CD4-positive, CD25-positive, alpha-beta regulatory T cell (primary cell): ENCODE results near the gene WASF3. TPM values are rescaled to one million over a fixed set of nuclear protein-coding genes. Genes with fewer than 3 reads are reported as not detected.

Source experiments
- ATAC-seq, 2 donors: fragments of 150-1000 bp; cut with Tn5 transposase; one replicate each; pipeline ENCODE4 v1.10.0; 2021; ENCODE audit warnings: low read depth in 2 of 2, moderate number of reproducible peaks in 2 of 2, moderate library complexity in 1 of 2
- DNase-seq, 3 donors: peaks; one replicate each; pipeline versions ENCODE4 v3.0.0 to v3.0.0-alpha.2; 2012 to 2022; ENCODE audit warnings: mixed read lengths in 1 of 3
- H3K27ac ChIP-seq: one replicate; pipeline ENCODE4 v1.7.0; 2013; ENCODE audit warnings: mild to moderate bottlenecking, low read length; ENCODE audit not compliant: insufficient read depth, poor library complexity, severe bottlenecking
- H3K27me3 ChIP-seq: one replicate; pipeline ENCODE4 v1.7.0; 2013; ENCODE audit warnings: low read length; ENCODE audit not compliant: control insufficient read depth, insufficient read depth
- H3K36me3 ChIP-seq: one replicate; pipeline ENCODE4 v1.7.0; 2013; ENCODE audit warnings: mild to moderate bottlenecking, low read length, moderate library complexity; ENCODE audit not compliant: control insufficient read depth, insufficient read depth
- H3K4me1 ChIP-seq: 2 replicates; pipeline ENCODE4 v1.7.0; 2013; ENCODE audit warnings: mild to moderate bottlenecking, low read length; ENCODE audit not compliant: insufficient read depth, control insufficient read depth, poor library complexity, severe bottlenecking
- H3K4me3 ChIP-seq: one replicate; pipeline ENCODE4 v1.7.0; 2013; ENCODE audit warnings: low read depth, mild to moderate bottlenecking, low read length, moderate library complexity
- H3K9me3 ChIP-seq, 2 experiments: 1 replicate in 1 of 2; 2 replicates in 1 of 2; pipeline ENCODE4 v1.7.0; 2013; ENCODE audit warnings: low read length in 2 of 2, mild to moderate bottlenecking in 1 of 2, moderate library complexity in 1 of 2; ENCODE audit not compliant: control insufficient read depth in 2 of 2
- H3K27ac Mint-ChIP-seq, 3 donors: one replicate each; pipeline ENCODE4 v1.8.0; 2020 to 2022; ENCODE audit warnings: mild to moderate bottlenecking in 3 of 3, mixed read lengths in 3 of 3, moderate library complexity in 2 of 3
- H3K27me3 Mint-ChIP-seq: one replicate; pipeline ENCODE4 v1.8.0; 2022; ENCODE audit warnings: mild to moderate bottlenecking, mixed read lengths
- H3K36me3 Mint-ChIP-seq: one replicate; pipeline ENCODE4 v1.8.0; 2020; ENCODE audit warnings: mixed read lengths
- H3K4me1 Mint-ChIP-seq, 4 donors: one replicate each; pipeline ENCODE4 v1.8.0; 2020 to 2022; ENCODE audit warnings: mixed read lengths in 4 of 4, mild to moderate bottlenecking in 1 of 4
- H3K4me3 Mint-ChIP-seq, 4 donors: one replicate each; pipeline ENCODE4 v1.8.0; 2020 to 2022; ENCODE audit warnings: mild to moderate bottlenecking in 4 of 4, mixed read lengths in 4 of 4, moderate library complexity in 3 of 4
- H3K9me3 Mint-ChIP-seq, 7 donors: one replicate each; pipeline ENCODE4 v1.8.0; 2020 to 2022; ENCODE audit warnings: mixed read lengths in 7 of 7, mild to moderate bottlenecking in 3 of 7, moderate library complexity in 2 of 7
- polyA plus RNA-seq, 4 donors: library from polyadenylated mRNA; unstranded; fragments of 300-500 nt; fragmentation: Illumina TruSeq; gene quantifications; one replicate each; pipeline ENCODE4 v1.2.3, GENCODE V29; 2021
- total RNA-seq: library from RNA; stranded (reverse); gene quantifications from one replicate; pipeline ENCODE4 v1.2.3, GENCODE V29; 2022

Gene WASF3
- total and polyA plus RNA-seq, 5 donors from 2014 or later, result 0.49 TPM; not detected in 4

DNA sequence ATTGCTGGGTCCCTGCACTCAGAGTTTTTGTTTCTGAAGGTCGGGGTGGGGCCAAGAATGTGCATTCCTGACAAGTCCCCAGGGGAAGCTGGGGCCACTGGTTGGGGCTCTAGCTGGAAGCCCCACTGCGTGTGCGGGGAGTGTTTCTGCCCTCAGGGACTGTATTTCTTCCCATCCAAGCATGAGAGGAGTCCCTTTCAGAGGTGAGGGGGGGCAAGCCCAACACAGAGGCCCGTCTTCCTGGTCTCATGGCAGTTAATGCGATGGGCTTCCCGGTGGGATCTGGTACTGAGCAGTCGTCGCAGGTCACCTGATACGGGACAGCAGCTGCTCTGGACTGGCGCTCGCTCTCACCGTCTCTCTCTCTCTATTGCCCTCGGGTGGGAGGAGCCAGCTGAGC, 152.7 kb downstream of the WASF3 start:
- no peak for ATAC-seq
- Histone ChIP-seq H3K4me3 (no peak overlapping the region), H3K9me3 (no peaks in the 10 kb centered on the region), H3K4me1 (no peaks in the 10 kb centered on the region), H3K27ac (no peak overlapping the region), H3K27me3 (no peaks in the 10 kb centered on the region), H3K36me3 (no peaks in the 10 kb centered on the region)
- H3K4me1 Mint-ChIP-seq, result no peaks in the 10 kb centered on the region
- no peak for DNase-seq
- H3K9me3 Mint-ChIP-seq, result peaks cover 0 to 6% (median 1%) of the 10 kb centered on the region in 7 donors
- H3K27ac Mint-ChIP-seq, result no peak overlapping the region
- H3K36me3 Mint-ChIP-seq, result no peaks in the 10 kb centered on the region
- H3K27me3 Mint-ChIP-seq, result peaks cover 8% of the 10 kb centered on the region
- H3K4me3 Mint-ChIP-seq, result no peak overlapping the region

DNA sequence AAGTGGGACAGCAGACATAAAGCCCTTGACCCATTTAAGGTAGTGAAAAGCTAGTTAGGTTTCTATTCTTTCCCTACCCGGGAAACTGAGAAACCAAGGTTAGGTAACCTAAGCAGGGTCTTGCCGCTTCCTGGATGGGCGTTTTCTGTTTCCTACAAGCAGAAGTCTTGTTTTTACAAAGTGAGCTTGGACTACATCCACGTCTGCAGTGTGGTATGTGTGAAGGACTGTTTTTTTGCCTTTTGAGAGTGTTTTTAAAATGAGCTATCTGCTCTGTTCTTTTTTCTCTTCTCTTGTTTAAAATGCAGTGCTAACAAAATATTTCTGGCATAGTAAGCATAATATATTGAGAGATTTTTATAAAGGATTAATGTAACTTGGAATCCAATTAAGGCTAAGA, 153.7 kb downstream of the WASF3 start:
- H3K27me3 ChIP-seq, result no peaks in the 10 kb centered on the region
- H3K4me3 Mint-ChIP-seq, result no peak overlapping the region
- peaks cover 0 to 6% (median 0%) of the 10 kb centered on the region in 7 donors for H3K9me3 Mint-ChIP-seq
- no peaks in the 10 kb centered on the region for H3K4me1 Mint-ChIP-seq
- H3K9me3 ChIP-seq, result no peaks in the 10 kb centered on the region
- H3K27ac ChIP-seq, result no peak overlapping the region
- no peak overlapping the region for H3K4me3 ChIP-seq
- ATAC-seq (no peak), DNase-seq (no peak)
- H3K27me3 Mint-ChIP-seq, result peaks cover 8% of the 10 kb centered on the region
- no peaks in the 10 kb centered on the region for H3K36me3 Mint-ChIP-seq
- H3K36me3 ChIP-seq, result no peaks in the 10 kb centered on the region
- no peak overlapping the region for H3K27ac Mint-ChIP-seq
- H3K4me1 ChIP-seq, result no peaks in the 10 kb centered on the region

DNA sequence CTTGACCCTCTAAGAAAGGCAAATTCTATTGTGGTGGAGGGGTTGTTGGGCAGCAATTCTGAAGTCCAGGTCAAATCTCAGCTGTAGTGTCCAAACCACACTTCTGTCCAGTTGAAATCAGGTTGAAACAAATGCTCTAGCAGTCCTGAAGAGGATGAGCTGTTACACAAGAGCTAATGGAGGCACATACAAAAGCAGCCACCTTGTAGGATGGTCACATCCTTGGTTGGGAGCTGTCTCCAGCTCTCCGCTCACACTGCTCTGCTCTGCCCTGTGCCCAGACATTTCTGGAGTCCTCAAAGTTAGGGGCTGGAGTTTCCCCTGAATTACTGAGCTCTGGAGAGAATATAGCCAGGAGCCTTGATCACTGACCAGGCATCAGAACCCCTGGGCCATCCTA, 155.9 kb downstream of the WASF3 start:
- Histone ChIP-seq H3K9me3 (no peaks in the 10 kb centered on the region), H3K4me3 (no peak overlapping the region), H3K36me3 (no peaks in the 10 kb centered on the region), H3K27me3 (no peaks in the 10 kb centered on the region), H3K27ac (no peak overlapping the region), H3K4me1 (no peaks in the 10 kb centered on the region)
- no peak for ATAC-seq
- no peaks in the 10 kb centered on the region for H3K4me1 Mint-ChIP-seq
- H3K9me3 Mint-ChIP-seq, result peaks cover 0 to 6% (median 1%) of the 10 kb centered on the region in 7 donors
- no peak for DNase-seq
- H3K27me3 Mint-ChIP-seq, result no peaks in the 10 kb centered on the region
- no peak overlapping the region for H3K27ac Mint-ChIP-seq
- no peak overlapping the region for H3K4me3 Mint-ChIP-seq
- no peaks in the 10 kb centered on the region for H3K36me3 Mint-ChIP-seq

DNA sequence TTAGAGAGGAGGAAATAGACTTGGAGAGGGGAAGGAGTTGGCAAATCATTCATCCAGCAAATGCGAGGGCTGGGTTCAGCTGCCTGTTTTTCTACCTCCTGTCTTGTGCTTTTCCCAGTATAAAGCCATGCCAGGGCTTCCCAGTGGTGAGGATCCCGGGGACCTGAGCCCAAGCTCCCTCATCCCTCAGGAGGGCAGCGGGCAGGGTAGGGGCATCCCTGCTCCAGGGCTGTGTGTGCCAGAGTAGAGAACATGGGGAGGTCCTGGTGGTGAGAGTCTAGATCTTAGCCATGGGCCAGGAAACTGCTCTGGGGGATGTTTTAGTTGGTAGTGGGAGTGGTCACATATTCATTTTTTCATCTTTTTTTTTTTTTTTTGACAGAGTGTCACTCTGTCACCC, 159.5 kb downstream of the WASF3 start:
- H3K4me1 ChIP-seq, result peaks cover 11% of the 10 kb centered on the region
- no peak overlapping the region for H3K4me3 ChIP-seq
- no peaks in the 10 kb centered on the region for H3K36me3 Mint-ChIP-seq
- no peak for DNase-seq
- no peak overlapping the region for H3K4me3 Mint-ChIP-seq
- H3K27me3 ChIP-seq, result no peaks in the 10 kb centered on the region
- peaks cover 0 to 6% (median 1%) of the 10 kb centered on the region in 7 donors for H3K9me3 Mint-ChIP-seq
- no peaks in the 10 kb centered on the region for H3K9me3 ChIP-seq
- H3K27me3 Mint-ChIP-seq, result peaks cover under 1% of the 10 kb centered on the region
- H3K36me3 ChIP-seq, result no peaks in the 10 kb centered on the region
- no peak overlapping the region for H3K27ac Mint-ChIP-seq
- no peak overlapping the region for H3K27ac ChIP-seq
- ATAC-seq, result no peak
- H3K4me1 Mint-ChIP-seq, result peaks cover 6 to 14% (median 11%) of the 10 kb centered on the region in 4 donors

DNA sequence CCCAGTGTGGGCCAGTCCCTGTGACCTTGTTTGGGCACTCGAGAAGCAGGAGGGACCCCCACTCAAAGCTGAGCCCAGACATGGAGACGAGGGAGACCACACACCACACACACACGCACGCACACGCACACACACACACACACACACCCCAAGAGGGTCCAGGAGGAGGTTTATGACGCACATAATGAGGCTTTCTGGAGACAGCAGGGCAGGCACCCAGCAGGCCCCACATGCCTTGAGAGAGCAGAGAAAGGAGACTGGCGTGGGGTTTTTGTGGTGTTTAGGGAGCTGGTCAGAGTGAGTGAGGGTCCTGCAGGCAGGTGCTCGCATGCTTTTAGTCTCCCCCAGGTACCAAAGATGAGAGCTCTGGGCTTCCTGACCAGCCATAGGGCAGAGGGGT, 160.7 kb downstream of the WASF3 start:
- Mint-ChIP-seq H3K4me3 (no peak overlapping the region), H3K27me3 (peaks cover 5% of the 10 kb centered on the region), H3K9me3 (peaks cover 0 to 2% (median 0%) of the 10 kb centered on the region in 7 donors), H3K36me3 (no peaks in the 10 kb centered on the region), H3K27ac (no peak overlapping the region), H3K4me1 (peaks cover 10 to 20% (median 15%) of the 10 kb centered on the region in 4 donors)
- Histone ChIP-seq H3K27ac (no peak overlapping the region), H3K9me3 (no peaks in the 10 kb centered on the region), H3K27me3 (no peaks in the 10 kb centered on the region), H3K4me1 (peaks cover 16% of the 10 kb centered on the region), H3K36me3 (no peaks in the 10 kb centered on the region), H3K4me3 (no peak overlapping the region)
- DNase-seq (no peak), ATAC-seq (no peak)

DNA sequence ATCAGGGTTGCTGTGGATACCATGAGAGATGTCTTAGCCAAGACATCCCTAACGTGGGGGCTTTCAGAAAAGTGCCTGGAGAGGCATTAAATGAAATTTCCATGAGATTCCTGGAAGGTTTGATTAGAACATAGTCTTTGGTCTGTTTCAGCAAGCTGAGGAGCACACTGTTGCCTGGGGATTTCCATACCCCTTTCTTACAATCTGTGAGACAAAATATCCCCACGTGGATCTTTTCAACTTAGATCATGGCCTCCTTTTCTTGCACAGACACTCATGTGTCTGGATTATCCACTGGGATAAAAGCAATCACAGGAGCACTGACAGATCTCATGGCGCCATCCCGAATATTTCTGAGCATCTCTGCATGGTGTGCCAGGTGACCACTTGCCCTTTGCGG, 161.4 kb downstream of the WASF3 start:
- Mint-ChIP-seq H3K27me3 (peaks cover 5% of the 10 kb centered on the region), H3K27ac (peak overlapping the region in 1 of 3 donors; percentile 23), H3K4me3 (no peak overlapping the region), H3K4me1 (peaks cover 10 to 20% (median 15%) of the 10 kb centered on the region in 4 donors), H3K9me3 (peaks cover 0 to 2% (median 0%) of the 10 kb centered on the region in 7 donors), H3K36me3 (no peaks in the 10 kb centered on the region)
- DNase-seq, result no peak
- no peak for ATAC-seq
- H3K4me3 ChIP-seq, result no peak overlapping the region
- no peaks in the 10 kb centered on the region for H3K36me3 ChIP-seq
- H3K27ac ChIP-seq, result no peak overlapping the region
- no peaks in the 10 kb centered on the region for H3K27me3 ChIP-seq
- peaks cover 16% of the 10 kb centered on the region for H3K4me1 ChIP-seq
- H3K9me3 ChIP-seq, result no peaks in the 10 kb centered on the region

DNA sequence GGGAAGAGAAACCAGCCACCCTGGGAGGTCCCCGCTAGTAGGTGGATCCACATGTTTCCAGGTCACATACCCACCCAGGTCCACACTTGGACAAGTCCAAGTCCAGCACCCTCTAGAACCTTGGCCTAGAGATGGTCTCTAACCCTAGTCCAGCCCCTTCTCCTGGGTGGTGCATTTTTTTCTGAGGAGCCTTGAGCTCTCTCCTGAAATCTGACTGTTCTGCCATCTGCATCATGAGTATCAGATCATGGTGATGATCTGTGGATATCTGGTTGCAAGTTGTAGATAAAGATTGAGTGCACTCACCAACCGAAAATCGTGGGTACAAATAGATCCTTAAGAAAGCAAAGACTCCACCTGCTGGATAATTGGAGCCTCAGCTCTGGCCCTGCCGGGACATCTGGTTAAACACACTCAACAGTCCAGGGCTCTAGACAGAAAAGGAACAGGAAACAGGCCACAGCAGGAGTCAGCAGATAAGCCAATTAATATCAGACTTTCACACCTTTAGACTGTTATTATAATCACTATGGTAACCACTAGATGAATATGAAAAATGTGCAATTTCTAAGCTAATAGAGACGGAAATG, 162.0 kb downstream of the WASF3 start:
- H3K4me3 Mint-ChIP-seq, result no peak overlapping the region
- H3K36me3 Mint-ChIP-seq, result no peaks in the 10 kb centered on the region
- Histone ChIP-seq H3K36me3 (no peaks in the 10 kb centered on the region), H3K4me1 (peaks cover 16% of the 10 kb centered on the region), H3K4me3 (no peak overlapping the region), H3K27me3 (no peaks in the 10 kb centered on the region), H3K27ac (no peak overlapping the region), H3K9me3 (no peaks in the 10 kb centered on the region)
- peaks cover 10 to 20% (median 15%) of the 10 kb centered on the region in 4 donors for H3K4me1 Mint-ChIP-seq
- peak overlapping the region in 2 of 3 donors; percentile 23 to 69 for H3K27ac Mint-ChIP-seq
- no peak for ATAC-seq
- H3K27me3 Mint-ChIP-seq, result peaks cover 5% of the 10 kb centered on the region
- peaks cover 0 to 2% (median 0%) of the 10 kb centered on the region in 7 donors for H3K9me3 Mint-ChIP-seq
- no peak for DNase-seq
